DOHH2 (cell line): ENCODE measurements around the gene PROM1.

Experiments used
- EZH2phosphoT487 ChIP-seq: fragments of 200-600 bp; sonication (generic); IDR thresholded peaks from 2 replicates; pipeline ENCODE4 v1.6.1; 2017; ENCODE audit warnings: borderline replicate concordance, mild to moderate bottlenecking, antibody characterized with exemption, low read length, moderate library complexity, mixed read lengths
- TF ChIP-seq, protein P1 (sequence below): fragments of 200-600 bp; sonication (generic); IDR thresholded peaks from one replicate; pipeline ENCODE4 v1.5.1; 2014; ENCODE audit warnings: antibody characterized with exemption, mild to moderate bottlenecking, low read depth, low read length; ENCODE audit not compliant: poor library complexity, severe bottlenecking

DNA sequence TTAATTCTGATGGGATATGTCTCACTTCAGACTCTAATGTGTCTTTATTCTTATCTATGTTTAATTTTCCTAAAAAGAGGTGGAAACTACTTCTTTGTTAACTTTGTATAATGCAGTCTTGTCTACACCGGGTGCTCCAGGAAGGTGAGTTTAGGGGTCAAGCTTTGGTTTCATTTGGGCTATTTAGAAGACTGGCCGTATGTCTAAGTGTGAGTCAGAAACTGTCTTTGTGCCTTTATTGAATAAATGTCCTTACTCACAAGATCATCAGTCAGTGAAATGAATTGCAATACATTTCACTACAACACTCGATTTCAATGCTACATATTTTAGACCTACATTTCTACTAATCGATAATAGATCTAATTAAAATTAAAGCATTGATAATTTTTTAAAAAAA lies 56.2 kb downstream of the PROM1 start:
- TF ChIP-seq, protein P1, sequence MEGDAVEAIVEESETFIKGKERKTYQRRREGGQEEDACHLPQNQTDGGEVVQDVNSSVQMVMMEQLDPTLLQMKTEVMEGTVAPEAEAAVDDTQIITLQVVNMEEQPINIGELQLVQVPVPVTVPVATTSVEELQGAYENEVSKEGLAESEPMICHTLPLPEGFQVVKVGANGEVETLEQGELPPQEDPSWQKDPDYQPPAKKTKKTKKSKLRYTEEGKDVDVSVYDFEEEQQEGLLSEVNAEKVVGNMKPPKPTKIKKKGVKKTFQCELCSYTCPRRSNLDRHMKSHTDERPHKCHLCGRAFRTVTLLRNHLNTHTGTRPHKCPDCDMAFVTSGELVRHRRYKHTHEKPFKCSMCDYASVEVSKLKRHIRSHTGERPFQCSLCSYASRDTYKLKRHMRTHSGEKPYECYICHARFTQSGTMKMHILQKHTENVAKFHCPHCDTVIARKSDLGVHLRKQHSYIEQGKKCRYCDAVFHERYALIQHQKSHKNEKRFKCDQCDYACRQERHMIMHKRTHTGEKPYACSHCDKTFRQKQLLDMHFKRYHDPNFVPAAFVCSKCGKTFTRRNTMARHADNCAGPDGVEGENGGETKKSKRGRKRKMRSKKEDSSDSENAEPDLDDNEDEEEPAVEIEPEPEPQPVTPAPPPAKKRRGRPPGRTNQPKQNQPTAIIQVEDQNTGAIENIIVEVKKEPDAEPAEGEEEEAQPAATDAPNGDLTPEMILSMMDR: no peak
- TF ChIP-seq EZH2phosphoT487: no peak
